DOHH2 (cell line): Measurements from ENCODE around the gene AP3D1.

Experiments used
- EZH2phosphoT487 ChIP-seq: fragments of 200-600 bp; sonication (generic); IDR thresholded peaks from 2 replicates; pipeline ENCODE4 v1.6.1; 2017; ENCODE audit warnings: borderline replicate concordance, mild to moderate bottlenecking, antibody characterized with exemption, low read length, moderate library complexity, mixed read lengths
- TF ChIP-seq, protein P1 (sequence below): fragments of 200-600 bp; sonication (generic); IDR thresholded peaks from one replicate; pipeline ENCODE4 v1.5.1; 2014; ENCODE audit warnings: antibody characterized with exemption, mild to moderate bottlenecking, low read depth, low read length; ENCODE audit not compliant: poor library complexity, severe bottlenecking

DNA sequence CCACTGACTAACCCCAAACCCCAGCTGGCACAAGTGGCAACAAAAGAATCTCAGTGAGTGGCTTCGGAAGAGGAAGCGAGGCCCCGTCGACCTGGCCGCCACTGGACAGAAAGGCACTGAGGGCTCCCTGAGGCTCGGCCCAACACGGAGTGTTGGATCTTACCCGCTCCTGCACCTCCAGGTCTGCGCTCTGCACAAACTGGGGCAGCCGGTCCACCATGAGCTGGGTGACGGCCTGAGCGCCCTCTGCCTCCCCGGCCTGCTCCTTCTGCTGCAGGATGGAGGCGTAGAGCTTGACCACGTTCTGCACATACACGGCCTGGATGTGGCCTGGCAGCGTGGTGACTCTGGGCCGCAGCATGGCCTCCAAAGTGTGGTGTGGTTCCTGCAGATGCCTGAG, 32.9 kb downstream of the AP3D1 start:
- TF ChIP-seq, protein P1, sequence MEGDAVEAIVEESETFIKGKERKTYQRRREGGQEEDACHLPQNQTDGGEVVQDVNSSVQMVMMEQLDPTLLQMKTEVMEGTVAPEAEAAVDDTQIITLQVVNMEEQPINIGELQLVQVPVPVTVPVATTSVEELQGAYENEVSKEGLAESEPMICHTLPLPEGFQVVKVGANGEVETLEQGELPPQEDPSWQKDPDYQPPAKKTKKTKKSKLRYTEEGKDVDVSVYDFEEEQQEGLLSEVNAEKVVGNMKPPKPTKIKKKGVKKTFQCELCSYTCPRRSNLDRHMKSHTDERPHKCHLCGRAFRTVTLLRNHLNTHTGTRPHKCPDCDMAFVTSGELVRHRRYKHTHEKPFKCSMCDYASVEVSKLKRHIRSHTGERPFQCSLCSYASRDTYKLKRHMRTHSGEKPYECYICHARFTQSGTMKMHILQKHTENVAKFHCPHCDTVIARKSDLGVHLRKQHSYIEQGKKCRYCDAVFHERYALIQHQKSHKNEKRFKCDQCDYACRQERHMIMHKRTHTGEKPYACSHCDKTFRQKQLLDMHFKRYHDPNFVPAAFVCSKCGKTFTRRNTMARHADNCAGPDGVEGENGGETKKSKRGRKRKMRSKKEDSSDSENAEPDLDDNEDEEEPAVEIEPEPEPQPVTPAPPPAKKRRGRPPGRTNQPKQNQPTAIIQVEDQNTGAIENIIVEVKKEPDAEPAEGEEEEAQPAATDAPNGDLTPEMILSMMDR: no peak
- TF ChIP-seq EZH2phosphoT487: no peak
